H1 (cell line): Measurements from ENCODE around the gene KRTAP12-2. TPM values are rescaled to one million over a fixed set of nuclear protein-coding genes. Genes with fewer than 3 reads are reported as not detected.

Source experiments
- CTCF ChIA-PET: fragments of 300-600 bp; sonication (Branson Sonifier 250); formaldehyde crosslinking; loops from one replicate; lab custom pipeline; 2021; ENCODE audit not compliant: partially characterized antibody; lab: Charles Lee
- POLR2A ChIA-PET: fragments of 300-600 bp; sonication (Branson Sonifier 250); formaldehyde crosslinking; loops from one replicate; lab custom pipeline; 2021; ENCODE audit warnings: inconsistent platforms; ENCODE audit not compliant: partially characterized antibody; lab: Charles Lee
- DNase-seq, 2 experiments: peaks; one replicate each; pipeline versions ENCODE4 v3.0.0 to v3.0.0-alpha.2; 2010 to 2022; ENCODE audit warnings: low spot score in 2 of 2, low read depth in 1 of 2, mixed read lengths in 1 of 2
- FAIRE-seq: peaks from 2 replicates; lab custom pipeline; 2011; peaks lifted over from hg19 to GRCh38; lab: Jason Lieb, UNC
- H2AFZ ChIP-seq: 2 replicates; pipeline ENCODE4 v1.8.1; 2012; ENCODE audit warnings: low read length, inconsistent platforms
- H2AK5ac ChIP-seq: 2 replicates; pipeline ENCODE4 v1.6.1; 2013; ENCODE audit warnings: low read depth, low read length
- H2BK120ac ChIP-seq: replicated peaks from 2 replicates; pipeline ENCODE3; 2013; ENCODE audit warnings: low read depth, low read length, inconsistent platforms
- H2BK12ac ChIP-seq: 2 replicates; pipeline ENCODE4 v1.6.1; 2013; ENCODE audit warnings: low read depth, low read length
- H2BK15ac ChIP-seq: 2 replicates; pipeline ENCODE4 v1.6.1; 2013; ENCODE audit warnings: low read length
- H2BK20ac ChIP-seq: 2 replicates; pipeline ENCODE4 v1.6.1; 2013; ENCODE audit warnings: low read length
- H2BK5ac ChIP-seq: 2 replicates; pipeline ENCODE4 v1.6.1; 2013; ENCODE audit warnings: low read depth, low read length
- H3K14ac ChIP-seq: 2 replicates; pipeline ENCODE4 v1.6.1; 2013; ENCODE audit warnings: inconsistent platforms; ENCODE audit not compliant: insufficient read length
- H3K18ac ChIP-seq: 2 replicates; pipeline ENCODE4 v1.6.1; 2013; ENCODE audit warnings: low read length; ENCODE audit errors: extremely low read depth
- H3K23ac ChIP-seq: 2 replicates; pipeline ENCODE4 v1.6.1; 2013; ENCODE audit warnings: inconsistent platforms; ENCODE audit not compliant: insufficient read length
- H3K23me2 ChIP-seq: 2 replicates; pipeline ENCODE4 v1.6.1; 2013; ENCODE audit warnings: low read depth, low read length
- H3K27ac ChIP-seq: 2 replicates; pipeline ENCODE4 v1.6.1; 2011; ENCODE audit warnings: low read depth, low read length, inconsistent platforms
- H3K27me3 ChIP-seq, 4 experiments: replicated peaks in 1 of 4; 1 replicate in 1 of 4; 2 replicates in 3 of 4; pipeline versions ENCODE4 v1.6.1 to v1.8.1; 2011 to 2013; ENCODE audit warnings: low read length in 3 of 4, mild to moderate bottlenecking in 3 of 4, inconsistent platforms in 2 of 4, mixed read lengths in 2 of 4, moderate library complexity in 1 of 4; ENCODE audit not compliant: control insufficient read depth in 3 of 4, insufficient read depth in 3 of 4; ENCODE audit errors: extremely low read depth in 1 of 4
- H3K36me3 ChIP-seq, 4 experiments: 2 replicates each; pipeline versions ENCODE4 v1.6.1 to v1.8.1; 2011 to 2013; ENCODE audit warnings: mild to moderate bottlenecking in 4 of 4, low read length in 3 of 4, moderate library complexity in 2 of 4, control low read depth in 1 of 4, inconsistent platforms in 1 of 4; ENCODE audit not compliant: insufficient read depth in 4 of 4, control insufficient read depth in 2 of 4
- H3K4ac ChIP-seq: replicated peaks from 2 replicates; pipeline ENCODE3; 2013; ENCODE audit warnings: low read length, low read depth, mixed read lengths, inconsistent platforms; ENCODE audit not compliant: insufficient read length
- H3K4me1 ChIP-seq, 4 experiments: replicated peaks in 1 of 4; 1 replicate in 1 of 4; 2 replicates in 3 of 4; pipeline versions ENCODE4 v1.6.1 to v1.8.1; 2011 to 2013; ENCODE audit warnings: low read length in 3 of 4, inconsistent platforms in 2 of 4, mixed read lengths in 1 of 4; ENCODE audit not compliant: insufficient read depth in 4 of 4, control insufficient read depth in 3 of 4
- H3K4me2 ChIP-seq, 2 experiments: 2 replicates each; pipeline versions ENCODE4 v1.6.1 to v1.8.1; 2011 to 2013; ENCODE audit warnings: low read depth in 2 of 2, low read length in 2 of 2, control low read depth in 1 of 2, inconsistent platforms in 1 of 2, mild to moderate bottlenecking in 1 of 2; ENCODE audit not compliant: insufficient read depth in 1 of 2
- H3K4me3 ChIP-seq, 4 experiments: fragments of 200-600, 300-600 bp in 1 of 4; sonication (generic), shearing (Covaris generic), sonication (Bioruptor Twin) in 1 of 4; 2 replicates each; pipeline versions ENCODE4 v1.5.1 to v1.8.1; 2011 to 2016; ENCODE audit warnings: low read length in 4 of 4, low read depth in 3 of 4, control low read depth in 2 of 4, inconsistent platforms in 2 of 4, mild to moderate bottlenecking in 2 of 4, mixed read lengths in 1 of 4, moderate library complexity in 1 of 4; ENCODE audit not compliant: insufficient read depth in 2 of 4; ENCODE audit errors: extremely low read depth in 1 of 4
- H3K56ac ChIP-seq: replicated peaks from 2 replicates; pipeline ENCODE3; 2013; ENCODE audit warnings: low read depth, mild to moderate bottlenecking, mixed read lengths, low read length, inconsistent platforms; ENCODE audit not compliant: insufficient read length
- H3K79me1 ChIP-seq: 2 replicates; pipeline ENCODE4 v1.6.1; 2013; ENCODE audit warnings: low read depth, low read length, control low read depth
- H3K79me2 ChIP-seq, 2 experiments: 2 replicates each; pipeline versions ENCODE4 v1.6.1 to v1.8.1; 2012 to 2013; ENCODE audit warnings: low read length in 2 of 2, mild to moderate bottlenecking in 2 of 2, inconsistent platforms in 1 of 2; ENCODE audit not compliant: insufficient read depth in 2 of 2, control insufficient read depth in 1 of 2
- H3K9ac ChIP-seq, 4 experiments: replicated peaks in 1 of 4; 1 replicate in 1 of 4; 2 replicates in 3 of 4; pipeline versions ENCODE4 v1.6.1 to v1.8.1; 2011 to 2013; ENCODE audit warnings: low read depth in 3 of 4, low read length in 3 of 4, control low read depth in 2 of 4, mild to moderate bottlenecking in 2 of 4, moderate library complexity in 2 of 4, inconsistent platforms in 1 of 4; ENCODE audit errors: extremely low read depth in 1 of 4
- H3K9me3 ChIP-seq, 2 experiments: 2 replicates each; pipeline versions ENCODE4 v1.6.1 to v1.8.1; 2012 to 2013; ENCODE audit warnings: mild to moderate bottlenecking in 2 of 2, moderate library complexity in 2 of 2, control low read depth in 1 of 2, inconsistent platforms in 1 of 2, low read depth in 1 of 2, low read length in 1 of 2, mixed read lengths in 1 of 2; ENCODE audit not compliant: insufficient read depth in 2 of 2
- H4K20me1 ChIP-seq, 2 experiments: replicated peaks in 1 of 2; 2 replicates each; pipeline versions ENCODE3 to v1.8.1; 2011 to 2013; ENCODE audit warnings: inconsistent platforms in 2 of 2, low read length in 2 of 2, mild to moderate bottlenecking in 1 of 2; ENCODE audit not compliant: insufficient read depth in 2 of 2, control insufficient read depth in 1 of 2
- H4K5ac ChIP-seq: 2 replicates; pipeline ENCODE4 v1.6.1; 2013; ENCODE audit warnings: low read length, low read depth, mixed read lengths, inconsistent platforms; ENCODE audit not compliant: insufficient read length
- H4K8ac ChIP-seq: 2 replicates; pipeline ENCODE4 v1.8.0; 2013; ENCODE audit warnings: mild to moderate bottlenecking, moderate library complexity, low read length, inconsistent platforms; ENCODE audit not compliant: insufficient read depth; ENCODE audit errors: extremely low read depth
- H4K91ac ChIP-seq: replicated peaks from 2 replicates; pipeline ENCODE3; 2013; ENCODE audit warnings: low read length, mixed read lengths, inconsistent platforms; ENCODE audit not compliant: insufficient read length
- ATF2 ChIP-seq: IDR thresholded peaks from 2 replicates; pipeline ENCODE4 v1.6.1; 2012; ENCODE audit warnings: low read length, inconsistent platforms
- BRCA1 ChIP-seq: IDR thresholded peaks from 2 replicates; pipeline ENCODE4 v1.6.1; 2012; ENCODE audit warnings: low read depth, low read length, improper control_type of control experiment
- CBX5 ChIP-seq: fragments of 300-800, 300-1000 bp; sonication (generic); IDR thresholded peaks from 2 replicates; pipeline ENCODE4 v1.7.1; 2016; ENCODE audit warnings: antibody characterized with exemption, low read length, low read depth
- CTCF ChIP-seq, 3 experiments: IDR thresholded peaks; 1 replicate in 2 of 3; 2 replicates in 1 of 3; pipeline versions ENCODE4 v1.5.1 to v1.6.1; 2011; ENCODE audit warnings: low read length in 3 of 3, mild to moderate bottlenecking in 3 of 3, inconsistent platforms in 2 of 3, low read depth in 1 of 3, moderate library complexity in 1 of 3; ENCODE audit not compliant: insufficient read depth in 1 of 3; ENCODE audit errors: control extremely low read depth in 1 of 3
- KDM5A ChIP-seq: fragments of 200-600 bp; IDR thresholded peaks from 2 replicates; pipeline ENCODE4 v1.7.1; 2012; ENCODE audit warnings: mild to moderate bottlenecking, low read length, inconsistent platforms, mixed read lengths
- PHF8 ChIP-seq: fragments of 200-600 bp; sonication (generic); conservative IDR thresholded peaks from 2 replicates; pipeline ENCODE4 v1.7.1; 2012; ENCODE audit warnings: low read depth, mild to moderate bottlenecking, inconsistent platforms, low read length, moderate library complexity
- RFX5 ChIP-seq: IDR thresholded peaks from 2 replicates; pipeline ENCODE4 v1.6.1; 2011; ENCODE audit warnings: low read depth, low read length, improper control_type of control experiment, borderline replicate concordance
- SUZ12 ChIP-seq: fragments of 200-600 bp; sonication (generic); IDR thresholded peaks from 2 replicates; pipeline ENCODE4 v1.6.1; 2012; ENCODE audit warnings: mild to moderate bottlenecking, inconsistent platforms, low read length, moderate library complexity, mixed read lengths
- WGBS, 2 experiments: shearing (Covaris generic) in 1 of 2; methylation state at CpG; one replicate each; pipeline versions ENCODE4 v1.1.6 to v1.1.7; 2013 to 2015; ENCODE audit warnings: low lambda C conversion rate in 2 of 2, mixed read lengths in 2 of 2, inconsistent platforms in 1 of 2, low coverage in 1 of 2, missing lambda C conversion rate in 1 of 2; ENCODE audit not compliant: insufficient replicate concordance in 2 of 2, insufficient coverage in 1 of 2, insufficient read length in 1 of 2; ENCODE audit errors: extremely low coverage in 1 of 2, missing lambda C conversion rate in 1 of 2; 5-methylcytosine and 5-hydroxymethylcytosine counted together
- polyA plus RNA-seq, 7 experiments: library from polyadenylated mRNA; depleted of rRNA in 3 of 7; stranded (reverse) in 5 of 7; unstranded in 2 of 7; fragments of >200 nt in 5 of 7; fragments of 200-250 nt in 2 of 7; gene quantifications; 1 replicate in 5 of 7; 2 replicates in 1 of 7; 4 replicates in 1 of 7; pipeline versions ENCODE4 v1.2.1 to v1.2.3, GENCODE V29; 2011 to 2013; ENCODE audit warnings: missing spikeins in 2 of 7, mixed read lengths in 2 of 7
- total RNA-seq: library from RNA; stranded (reverse); fragmentation: NEBNext Ultra II Directional; extraction: Animal tissue kit (Norgen Biotek cat#: 25700); gene quantifications from 2 replicates; pipeline ENCODE4 v1.2.1, GENCODE V29; 2021

KRTAP12-2 gene
- total and polyA plus RNA-seq, 2 of the 8 experiments (the other 6 are each of a cell fraction or from before 2014, with no cell fraction given) = 0.50 TPM; not detected in 1

GRCh38 chr21:44650973-44651675 is 15.6 kb downstream of the KRTAP12-2 start:
- H3K14ac ChIP-seq = no peak overlapping the region
- H2AK5ac ChIP-seq = no peak overlapping the region
- WGBS, 2 experiments = 82% methylated on average over 12 of the region's 12 CpGs; no CpG with 5 or more reads in 1 of the 2 experiments
- no peak overlapping the region for H3K4me3 ChIP-seq
- H3K79me1 ChIP-seq = no peaks in the 10 kb centered on the region; the same call in 1 of the 2 replicates
- H3K18ac ChIP-seq = no peak overlapping the region
- H4K5ac ChIP-seq = no peak overlapping the region
- H4K91ac ChIP-seq = peak overlapping the region; percentile 39
- no peak for TF ChIP-seq CBX5
- no peak for TF ChIP-seq RFX5
- no peak for TF ChIP-seq KDM5A
- no peak for TF ChIP-seq CTCF (IDR thresholded peaks at IDR 0.05; ENCODE audit: control extremely low read depth in 1 of 3, insufficient read depth in 1 of 3, low read depth in 1 of 3, low read length in 3 of 3)
- TF ChIP-seq BRCA1 = no peak
- TF ChIP-seq SUZ12 = no peak
- TF ChIP-seq ATF2 = no peak
- TF ChIP-seq PHF8 = no peak
- TF ChIP-seq, all 59 proteins: peak for 0
- H3K4me1 ChIP-seq = peaks cover 0 to 14% (median 4%) of the 10 kb centered on the region in 4 experiments; a peak in 3 of 7 replicates
- H3K27me3 ChIP-seq = peaks cover 0 to 2% (median 0%) of the 10 kb centered on the region in 4 experiments; a peak in 1 of 7 replicates
- no peak overlapping the region for H3K27ac ChIP-seq
- no peak overlapping the region for H2AFZ ChIP-seq
- no peaks in the 10 kb centered on the region for H3K36me3 ChIP-seq
- DNase-seq (no peak), FAIRE-seq (no peak)
- no peak overlapping the region for H2BK120ac ChIP-seq
- no peak overlapping the region for H3K56ac ChIP-seq
- H3K9me3 ChIP-seq = no peaks in the 10 kb centered on the region; a peak in 1 of 4 replicates
- no peaks in the 10 kb centered on the region for H3K79me2 ChIP-seq
- no peak overlapping the region for H3K23ac ChIP-seq
- no peak overlapping the region for H2BK20ac ChIP-seq
- ChIA-PET POLR2A (no interaction called here), CTCF (interaction anchor here (0.6 to 1.6 kb wide), 5 partner anchors 13 to 359 kb away, joined by 3 to 4 read pairs (median 3); no protein-coding TSS in a partner anchor)
- no peak overlapping the region for H3K9ac ChIP-seq
- H3K4ac ChIP-seq = no peak overlapping the region
- no peaks in the 10 kb centered on the region for H3K23me2 ChIP-seq
- no peak overlapping the region for H2BK5ac ChIP-seq
- no peak overlapping the region for H2BK15ac ChIP-seq
- no peaks in the 10 kb centered on the region for H4K20me1 ChIP-seq
- H2BK12ac ChIP-seq = no peak overlapping the region
- H4K8ac ChIP-seq = no peak overlapping the region
- H3K4me2 ChIP-seq = no peak overlapping the region
